Activated CD4-positive, alpha-beta T cell treated with anti-CD3 and anti-CD28 coated beads for 24 hours (primary cell): Measurements from ENCODE around the gene STRN4.

ENCODE experiments used
- DNase-seq, 2 donors: peaks; one replicate each; pipeline ENCODE4 v3.0.0-alpha.2; 2020; ENCODE audit warnings: low read depth in 2 of 2

The STRN4 gene

DNA sequence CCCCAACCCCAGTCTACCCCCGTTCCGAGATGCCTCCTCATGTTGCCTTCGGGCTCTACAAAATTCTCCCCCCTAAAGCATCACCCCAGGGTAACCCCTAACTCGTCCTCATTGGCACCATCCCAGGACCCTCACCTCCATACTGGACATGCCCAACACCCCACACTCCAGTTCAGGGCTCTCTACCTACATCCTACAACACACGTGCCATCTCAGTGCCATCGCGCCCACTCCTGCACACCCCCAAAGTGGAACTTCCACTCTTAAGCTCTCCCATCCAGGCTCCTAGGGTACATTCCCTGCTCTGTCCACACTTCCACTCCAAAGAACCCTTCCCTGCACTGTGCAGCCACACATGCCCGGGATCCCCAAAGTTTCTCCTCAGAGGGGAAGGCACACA, 1.2 kb downstream of the STRN4 start:
- no peak for DNase-seq

DNA sequence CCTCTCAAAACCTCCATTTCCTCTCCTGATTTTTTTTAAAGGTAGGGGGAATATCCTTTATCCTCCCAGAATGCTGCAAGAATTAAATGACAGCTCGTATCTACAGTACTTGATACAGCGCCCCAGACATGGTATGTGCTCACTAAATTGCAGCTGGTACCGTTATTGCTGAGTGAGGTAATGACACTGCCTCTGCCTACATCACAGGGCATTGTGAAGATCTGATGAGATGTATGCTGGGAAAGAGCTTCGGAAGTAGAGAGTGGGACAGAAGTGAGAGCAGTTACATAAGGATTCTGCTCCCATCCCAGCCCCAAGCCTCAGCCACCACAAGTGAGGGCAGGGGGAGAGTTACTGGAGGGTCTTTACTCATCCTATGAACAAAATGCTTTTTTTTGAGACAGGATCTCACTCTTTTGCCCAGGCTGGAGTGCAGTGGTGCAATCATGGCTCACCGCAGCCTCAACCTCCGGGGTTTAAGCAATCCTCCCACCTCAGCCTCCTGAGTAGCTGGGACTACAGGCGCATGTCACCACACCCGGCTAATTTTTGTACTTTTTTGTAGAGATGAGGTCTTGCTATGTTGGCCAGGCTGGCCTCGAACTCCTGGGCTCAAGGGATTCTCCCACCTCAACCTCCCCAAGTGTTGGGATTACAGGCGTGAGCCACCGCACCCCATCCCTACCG, 2.1 kb downstream of the STRN4 start:
- DNase-seq, result no peak

DNA sequence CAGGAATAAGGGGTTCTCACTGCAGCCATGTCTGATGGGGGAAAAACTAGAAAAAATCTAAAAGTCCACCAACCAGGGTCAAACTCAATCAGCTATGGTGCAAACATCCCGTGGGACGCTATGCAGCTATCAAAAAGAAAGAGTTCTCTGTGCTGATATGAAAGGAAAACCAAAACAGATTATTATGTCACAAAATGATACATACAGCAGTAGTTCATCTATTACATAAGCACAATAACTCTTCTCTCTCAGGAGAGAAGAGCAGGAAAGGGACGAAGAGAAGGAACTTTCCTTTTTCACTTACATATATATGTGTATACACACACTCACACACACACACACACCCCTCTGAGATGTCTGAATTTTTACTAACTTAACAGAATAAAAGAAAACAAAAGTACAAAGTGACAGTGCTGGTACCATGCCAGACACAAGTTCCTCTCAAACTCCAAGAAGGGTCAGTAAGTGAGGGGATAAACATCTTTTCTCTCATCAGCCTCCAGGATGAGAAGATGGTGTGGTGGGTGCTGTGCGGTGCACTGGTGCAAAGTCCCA, 3.2 kb downstream of the STRN4 start:
- DNase-seq, result no peak

DNA sequence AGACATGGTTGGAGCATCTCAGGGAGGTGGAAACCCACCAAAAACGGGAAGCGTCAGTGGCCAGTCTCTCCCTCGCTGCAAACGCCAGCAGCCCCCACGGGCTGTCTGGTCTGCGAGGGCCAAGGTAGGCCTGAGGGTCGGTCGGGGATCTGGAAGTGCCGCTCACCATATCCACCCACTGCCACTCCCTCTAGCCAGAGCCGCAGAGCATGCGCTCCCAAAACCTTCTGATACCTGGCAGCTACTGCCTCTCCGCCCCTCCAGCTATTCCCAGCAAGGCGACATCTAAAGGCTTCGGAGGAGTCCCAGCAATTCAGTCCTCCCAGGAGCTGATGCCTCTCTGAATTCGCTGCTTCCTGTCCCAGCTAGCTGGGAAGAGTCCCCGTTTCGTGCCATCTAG, 4.8 kb downstream of the STRN4 start:
- no peak for DNase-seq

DNA sequence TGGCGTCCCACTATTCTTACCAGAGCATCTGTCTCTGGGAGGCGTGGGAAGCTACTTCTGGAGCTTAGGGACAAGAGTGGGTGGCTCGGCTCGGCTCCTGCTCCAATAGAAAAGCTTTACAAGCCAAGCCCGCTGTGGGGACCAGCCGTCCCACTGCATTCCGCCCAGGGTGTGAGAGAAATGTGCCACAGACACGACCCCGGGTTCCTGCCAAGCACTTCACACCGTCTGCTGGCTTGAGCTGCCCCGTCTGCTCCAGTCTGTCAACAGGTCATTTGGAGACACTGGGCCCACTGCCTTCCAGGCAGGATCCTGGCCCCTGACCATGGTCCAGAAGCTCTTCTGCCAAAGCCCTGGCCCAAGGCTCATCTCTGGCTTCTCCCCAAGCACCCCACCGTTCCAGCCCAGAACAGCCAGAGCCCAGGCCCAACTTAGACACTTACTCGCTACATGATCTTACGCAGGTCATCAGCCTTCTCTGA, 6.9 kb downstream of the STRN4 start:
- DNase-seq, result no peak

DNA sequence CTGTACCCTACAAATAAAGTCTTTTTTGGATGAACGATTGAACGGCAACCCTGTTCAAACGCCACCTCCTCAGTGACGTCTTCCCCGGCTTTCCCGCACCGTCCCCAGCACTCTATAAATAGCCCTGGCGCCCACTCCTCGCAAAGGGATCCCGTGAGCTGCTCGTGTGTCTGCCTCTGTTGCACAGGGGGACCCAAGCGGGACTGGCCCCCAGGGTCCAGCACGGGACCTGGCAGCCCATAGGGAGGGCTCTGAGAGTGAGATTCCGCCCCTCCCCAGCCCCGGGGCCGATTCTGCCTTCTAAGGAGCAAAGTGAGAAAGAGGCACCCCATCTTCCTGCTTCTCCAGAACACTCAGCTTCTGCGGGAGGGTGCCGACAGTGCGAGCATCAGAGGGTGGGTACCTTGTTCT, 8.5 kb downstream of the STRN4 start:
- DNase-seq, result no peak

DNA sequence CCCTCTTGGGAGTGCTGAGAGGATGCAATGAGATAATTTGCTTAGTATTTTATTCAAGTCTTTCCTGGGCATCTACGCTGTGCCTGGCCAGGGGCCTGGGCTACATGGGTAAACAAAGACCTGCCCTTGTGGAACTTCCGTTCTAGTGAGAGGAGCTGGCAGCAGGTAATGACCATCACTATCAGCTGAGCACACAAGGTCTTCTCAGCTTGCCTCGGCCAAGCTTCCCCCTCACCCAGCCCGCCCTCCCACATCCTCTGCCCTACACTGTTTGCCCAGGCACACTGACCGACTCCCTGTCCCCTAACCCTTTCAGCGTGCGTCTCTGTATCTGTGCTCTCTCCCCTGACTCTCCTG, 9.0 kb downstream of the STRN4 start:
- DNase-seq, result no peak

DNA sequence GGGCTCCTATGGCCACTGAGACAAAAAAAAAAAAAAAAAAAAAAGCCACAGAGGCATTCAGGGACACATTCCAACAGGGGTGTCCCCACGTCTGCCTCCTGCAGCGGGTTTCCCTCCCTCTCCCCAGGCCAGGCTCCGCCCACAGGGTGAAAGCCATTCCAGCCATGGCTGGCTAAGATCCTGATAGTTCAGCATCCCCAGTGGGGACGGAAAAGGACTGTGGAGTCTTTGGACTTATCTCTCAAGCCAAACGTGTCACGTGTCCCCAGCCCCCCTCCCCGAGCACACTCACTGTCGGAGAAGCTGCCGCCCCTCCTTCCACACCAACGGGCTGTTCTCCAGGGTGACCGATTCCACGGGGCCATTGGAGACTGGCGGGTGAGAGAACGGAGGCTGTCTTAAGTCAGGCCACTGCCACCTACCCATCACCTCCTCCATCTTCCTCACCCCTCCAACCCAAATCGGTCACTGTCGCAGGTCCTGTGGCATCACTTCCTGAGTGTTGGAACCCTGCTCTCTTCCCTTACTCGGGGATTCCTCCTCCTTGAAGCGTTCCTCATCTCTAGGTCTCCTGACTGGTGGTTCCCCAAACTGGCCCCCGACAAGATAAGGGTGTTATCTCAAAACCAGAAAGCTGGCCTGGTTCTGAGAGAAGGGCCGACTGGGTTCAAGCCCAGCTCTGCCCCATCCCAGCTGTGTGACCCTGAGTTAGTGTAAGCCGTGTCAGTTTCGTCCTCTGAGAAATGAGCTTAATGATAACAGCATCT, 9.5 kb downstream of the STRN4 start:
- no peak for DNase-seq

DNA sequence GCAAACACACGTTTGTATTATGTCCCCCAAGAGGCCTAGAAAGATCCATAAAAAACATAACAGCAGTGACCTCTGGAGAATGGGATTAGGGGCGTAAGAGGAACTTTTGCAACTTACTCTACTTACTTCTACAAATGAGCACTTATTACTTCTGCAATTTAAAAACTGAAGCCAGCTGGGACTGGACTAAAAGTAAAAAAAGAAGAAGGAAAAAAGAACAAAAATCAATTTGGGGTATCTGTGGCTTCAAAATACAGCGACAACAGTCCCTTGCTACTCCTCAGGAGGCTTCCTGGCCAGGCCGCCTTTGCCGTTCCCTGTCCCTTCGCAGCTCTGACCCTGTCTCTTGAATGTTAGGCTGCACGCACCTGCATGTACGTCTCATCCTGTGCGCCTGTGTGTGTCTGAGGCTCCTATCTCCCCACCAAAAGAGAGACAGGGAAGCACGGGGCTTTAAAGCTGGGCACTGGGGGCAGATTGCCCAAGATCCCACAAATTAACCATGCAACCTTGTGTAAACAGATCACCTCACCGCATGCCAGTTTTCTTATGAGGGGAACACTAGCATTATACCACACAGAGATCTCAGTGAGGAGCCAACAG, 12.5 kb downstream of the STRN4 start:
- no peak for DNase-seq

DNA sequence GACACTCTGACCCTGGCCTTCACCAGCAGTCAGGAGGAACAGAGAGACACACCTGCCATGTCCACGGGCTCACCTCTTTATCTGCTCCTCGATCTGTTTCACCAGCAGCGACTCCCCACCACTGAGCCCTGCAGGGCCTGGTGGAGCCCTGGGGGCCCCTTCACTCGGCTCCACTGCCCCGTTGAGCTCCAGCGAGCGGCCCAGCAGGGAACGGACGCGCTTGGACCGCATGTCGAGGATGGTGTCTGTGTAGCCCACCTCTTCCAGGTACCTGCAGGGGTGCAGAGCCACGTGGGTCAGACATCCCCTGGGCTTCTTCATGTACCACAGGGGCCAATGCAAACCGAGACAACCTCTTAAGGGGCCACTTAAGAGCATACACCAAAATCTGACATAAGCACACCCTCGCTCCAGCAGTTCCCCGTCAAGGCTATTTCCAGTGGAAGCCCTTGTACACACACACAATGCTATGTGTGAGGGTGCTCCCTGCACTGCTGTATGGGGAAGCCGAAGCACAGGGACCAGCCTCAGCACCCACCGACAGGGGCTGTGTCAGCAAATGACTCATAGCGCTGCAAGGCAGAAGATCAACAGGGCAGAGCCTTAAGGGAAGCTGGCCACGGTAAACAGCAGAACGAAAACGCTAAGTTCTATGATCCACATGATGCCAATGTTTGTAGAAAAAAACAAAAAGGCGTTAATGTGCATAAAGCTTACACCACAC, 13.1 kb downstream of the STRN4 start:
- no peak for DNase-seq

DNA sequence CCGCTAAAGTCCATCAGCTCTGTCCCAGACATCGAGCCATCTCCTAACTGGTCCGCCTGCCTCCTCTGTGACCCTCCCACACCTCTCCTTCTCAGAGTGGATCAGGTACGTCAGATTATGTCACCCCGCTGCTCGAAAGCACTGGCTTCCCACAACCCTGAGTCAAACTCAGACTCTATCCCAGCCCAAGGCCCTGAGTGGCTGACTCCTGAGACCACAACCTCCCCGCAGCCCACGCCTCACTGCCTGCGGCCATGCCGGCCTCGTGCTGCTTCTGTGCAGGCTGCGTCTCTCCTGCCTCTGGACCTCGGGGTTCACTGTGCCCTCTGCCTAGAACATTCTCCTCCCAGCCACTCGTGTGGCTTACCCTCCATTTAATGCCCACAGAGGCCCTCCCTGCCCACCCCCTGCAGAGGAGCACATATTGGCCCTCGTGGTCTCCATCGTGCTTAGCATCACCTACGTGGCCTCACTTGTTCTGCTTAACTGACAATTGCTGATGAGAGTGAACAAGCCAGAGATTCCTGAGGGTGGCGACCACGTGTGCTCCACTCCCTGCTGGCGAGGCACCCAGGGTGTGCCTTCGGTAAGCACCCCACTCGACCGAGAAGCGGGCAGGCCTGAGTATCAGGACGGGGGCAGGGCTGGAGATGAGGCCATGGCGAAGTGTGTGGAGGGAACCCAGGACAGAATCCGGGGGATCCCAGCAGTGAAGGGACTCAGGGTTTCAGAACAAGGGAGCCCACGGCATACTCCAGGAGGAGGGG, 13.9 kb downstream of the STRN4 start:
- DNase-seq, result no peak

DNA sequence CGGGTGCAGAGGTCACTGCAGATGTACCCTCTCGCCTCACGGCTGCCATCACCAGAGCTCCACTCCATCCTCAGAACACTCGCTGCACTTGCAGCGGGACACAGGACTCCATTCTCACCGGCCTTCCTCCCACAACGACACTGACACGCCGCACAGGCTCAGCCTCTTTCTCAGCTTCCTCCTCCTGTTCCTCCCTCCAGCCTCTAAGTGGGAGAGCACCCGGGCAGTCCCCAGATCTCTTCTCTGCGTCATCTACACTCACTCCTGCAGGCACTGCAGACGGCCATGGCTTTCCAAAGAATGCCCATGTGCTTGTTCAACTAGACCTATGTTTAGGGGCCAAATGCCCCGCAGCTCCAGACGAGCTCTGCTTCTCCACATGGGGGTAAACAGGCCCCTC, 14.7 kb downstream of the STRN4 start:
- no peak for DNase-seq

DNA sequence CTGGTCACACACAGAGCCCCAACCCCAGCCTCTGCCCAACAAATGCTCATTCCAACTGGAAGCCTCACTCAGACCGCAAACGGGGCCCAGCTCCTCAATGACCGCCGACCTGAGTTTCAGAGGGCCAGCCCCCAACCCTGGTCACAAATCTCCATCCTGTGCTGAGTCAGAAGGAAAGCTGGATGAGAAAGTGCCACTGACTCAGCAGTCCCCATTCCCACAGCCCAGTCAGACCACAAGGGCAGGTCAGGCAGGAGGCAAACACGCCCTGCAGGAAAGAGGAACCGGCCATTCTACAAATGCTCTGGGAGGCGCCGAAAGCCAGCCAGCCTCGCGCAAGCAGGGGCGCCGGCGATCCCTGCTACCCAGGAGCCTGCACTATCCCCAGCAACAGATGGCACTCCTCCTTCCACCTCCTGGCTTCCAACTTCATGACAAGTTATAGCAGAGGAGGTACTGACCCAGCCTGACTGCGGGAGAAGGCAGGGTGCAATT, 15.2 kb downstream of the STRN4 start:
- DNase-seq, result no peak

DNA sequence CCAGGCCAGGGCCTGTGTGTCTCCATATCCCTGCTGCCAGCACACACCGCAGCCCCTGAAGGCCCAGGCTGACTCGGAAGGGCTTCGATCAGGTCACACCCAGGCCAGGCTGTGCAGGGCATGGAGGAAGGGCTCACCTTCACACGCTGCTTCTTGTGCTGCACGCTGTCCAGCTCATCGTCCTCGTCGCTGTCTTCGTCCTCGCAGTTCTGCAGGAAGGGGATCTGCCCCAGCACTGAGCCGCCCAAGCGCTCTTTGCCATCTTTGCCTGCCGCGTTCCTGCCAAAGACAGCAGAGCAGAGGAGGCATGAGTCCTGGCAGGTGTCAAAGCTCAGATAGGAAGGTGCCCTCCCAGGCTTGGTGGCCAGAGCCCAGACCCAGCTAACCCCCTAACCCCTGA, 15.7 kb downstream of the STRN4 start:
- DNase-seq, result no peak

DNA sequence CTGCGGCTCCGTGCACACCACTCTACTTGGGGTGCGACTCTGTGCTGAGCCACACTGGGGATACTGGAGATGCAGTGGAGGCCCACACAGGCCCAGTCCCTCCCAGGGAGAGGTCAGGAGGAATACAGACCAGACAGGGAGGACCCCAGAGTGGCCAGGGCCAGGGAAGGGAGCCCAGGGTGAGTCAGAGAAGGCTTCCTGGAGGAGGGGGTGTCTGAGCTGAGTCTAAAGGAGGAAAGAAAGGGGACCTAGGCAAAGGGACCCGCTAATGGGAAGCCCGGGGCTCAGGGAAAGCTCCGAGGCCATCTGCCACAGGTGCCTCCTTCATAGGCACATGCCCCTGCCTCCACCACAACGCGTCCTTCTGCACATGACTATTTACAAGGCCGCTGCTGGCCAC, 16.1 kb downstream of the STRN4 start:
- no peak for DNase-seq

DNA sequence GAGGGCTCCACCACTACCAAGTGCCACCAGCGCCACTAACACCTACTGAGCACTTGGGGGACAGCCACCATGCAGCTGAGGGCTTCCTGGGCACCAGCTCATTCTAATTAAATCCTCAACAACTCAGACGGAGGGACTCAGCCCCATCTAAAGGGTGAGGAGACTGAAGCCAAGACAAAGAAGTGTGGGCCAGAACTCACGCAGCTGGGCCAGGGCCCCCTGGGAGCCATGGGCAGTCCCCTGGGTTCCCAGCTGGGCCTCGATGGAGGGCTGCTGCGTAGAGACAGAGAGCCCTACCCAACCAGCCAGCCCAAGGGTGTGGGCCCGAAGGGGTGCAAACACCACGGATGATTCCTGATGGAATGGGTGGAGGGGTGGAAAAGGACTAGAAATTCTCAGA, 16.6 kb downstream of the STRN4 start:
- no peak for DNase-seq

DNA sequence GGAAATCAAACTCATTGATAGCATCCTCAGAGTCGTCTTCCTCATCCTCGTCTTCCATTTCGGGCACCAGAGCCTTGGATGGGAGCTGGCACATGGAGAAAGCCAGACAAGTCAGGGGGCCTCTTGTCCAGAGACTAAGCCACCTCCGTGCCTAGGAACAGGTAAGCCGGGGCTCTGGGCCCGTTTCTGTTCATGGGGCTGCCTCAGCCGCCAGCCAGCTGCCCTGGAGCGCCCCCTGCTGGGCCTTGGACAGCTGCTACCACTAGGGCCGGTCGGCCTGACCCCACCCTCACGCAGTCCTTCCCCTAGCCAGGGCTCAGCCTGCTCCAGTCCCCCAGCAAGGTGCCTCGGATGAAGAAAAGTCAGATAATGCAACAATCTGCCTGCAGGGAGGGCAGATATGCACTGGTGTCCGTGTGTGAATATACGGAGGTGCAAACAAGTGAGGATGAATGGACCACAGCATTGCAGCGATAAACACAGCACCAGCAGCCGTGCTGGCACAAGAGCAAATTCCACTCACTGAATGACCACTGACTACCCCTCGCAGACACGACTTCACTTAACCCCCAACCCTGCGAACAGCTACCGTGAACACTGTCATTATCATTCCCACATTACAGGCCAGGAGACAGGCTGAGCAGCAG, 17.4 kb downstream of the STRN4 start:
- peak; percentile 68 to 72 for DNase-seq

DNA sequence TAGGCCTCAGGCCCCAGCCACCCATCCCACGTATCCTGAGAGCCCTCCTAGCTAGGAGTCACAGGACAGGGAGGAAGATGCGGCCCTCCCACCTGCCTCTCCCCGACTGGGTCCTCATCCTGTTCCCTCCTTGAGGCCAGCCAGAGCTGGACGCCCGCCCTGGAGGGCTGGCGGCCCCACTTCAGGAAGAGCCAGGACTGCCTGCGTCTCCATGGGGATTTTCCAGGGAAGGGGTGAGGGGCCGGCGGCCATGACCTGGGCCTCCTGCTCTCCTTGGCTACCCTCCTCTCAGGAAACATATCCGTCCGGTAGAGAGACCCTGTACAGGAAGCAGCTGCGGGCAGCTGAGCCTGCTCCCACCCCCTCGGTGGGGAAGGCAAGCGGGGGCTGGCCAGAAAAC, 18.0 kb downstream of the STRN4 start:
- no peak for DNase-seq

DNA sequence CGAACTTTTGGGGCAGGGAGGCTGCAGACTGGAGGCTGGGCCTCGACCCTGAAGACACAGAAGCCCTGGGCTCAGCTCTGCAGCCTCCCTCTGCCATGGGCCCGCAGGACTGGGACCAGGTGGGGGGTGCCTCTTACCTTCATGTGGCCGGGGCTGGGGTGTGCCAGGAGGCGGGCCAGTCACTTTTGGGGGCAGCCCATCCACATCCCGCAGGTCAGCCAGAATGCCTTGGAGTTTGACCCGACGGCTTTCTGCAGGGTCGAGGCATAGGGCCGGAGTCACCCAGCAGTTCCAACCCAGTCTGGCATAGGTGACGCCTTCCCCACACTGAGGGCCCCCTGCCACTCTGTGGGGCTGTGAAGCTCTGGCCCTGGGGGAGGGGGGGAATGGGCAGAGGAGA, 18.5 kb downstream of the STRN4 start:
- DNase-seq, result no peak

DNA sequence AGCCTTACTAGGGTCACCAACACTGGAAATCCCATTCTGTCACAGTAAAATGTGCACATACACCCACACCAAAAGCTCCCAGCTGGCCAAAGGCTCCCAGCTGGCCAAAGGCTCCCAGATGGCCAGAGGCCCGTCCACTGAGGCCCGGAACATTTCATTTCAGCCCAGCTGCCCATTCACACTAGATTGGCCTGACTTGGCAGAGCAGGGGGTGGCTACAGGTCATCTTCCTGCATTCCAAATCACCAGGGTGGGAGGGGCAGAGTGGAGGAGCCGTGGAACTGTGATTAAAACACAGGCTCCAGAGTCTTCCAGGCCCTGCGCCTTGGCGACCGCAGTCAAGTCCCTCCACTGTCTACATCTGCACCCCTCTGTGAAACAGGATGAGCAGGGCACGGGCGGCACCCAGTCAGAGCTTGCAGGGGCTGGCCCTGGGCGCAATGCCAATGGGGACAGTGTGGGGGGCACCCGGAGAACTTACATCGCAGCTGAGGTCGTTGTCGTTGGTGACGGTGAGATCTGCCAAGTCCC, 19.2 kb downstream of the STRN4 start:
- no peak for DNase-seq
